NCI-H2227 treated with DMSO at 0.1 percent for 48 hours (cell line): ENCODE data around the gene SPCS1.

Experiments
- DNase-seq: peaks from one replicate; lab custom pipeline; 2025; lab: John Stamatoyannopoulos, UW

SPCS1 gene

DNA sequence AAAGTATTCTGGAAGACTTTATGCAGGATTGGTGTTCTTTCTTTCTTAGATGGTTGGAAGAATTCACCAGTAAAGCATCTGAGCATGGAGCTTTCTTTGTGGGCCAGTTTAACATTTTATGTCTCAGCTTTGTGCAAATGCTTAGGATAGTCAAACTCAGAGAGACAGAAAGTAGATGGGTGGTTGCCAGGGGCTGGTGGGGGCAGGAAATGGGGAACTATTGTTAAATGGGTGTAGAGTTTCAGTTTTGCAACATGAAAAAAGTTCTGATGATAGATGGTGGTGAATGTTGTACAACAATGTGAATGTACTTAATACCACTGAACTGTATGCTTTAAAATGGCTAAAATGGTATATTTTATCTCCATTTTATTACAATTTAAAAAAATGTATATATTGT is 24.8 kb downstream of the SPCS1 start:
- no peak for DNase-seq

DNA sequence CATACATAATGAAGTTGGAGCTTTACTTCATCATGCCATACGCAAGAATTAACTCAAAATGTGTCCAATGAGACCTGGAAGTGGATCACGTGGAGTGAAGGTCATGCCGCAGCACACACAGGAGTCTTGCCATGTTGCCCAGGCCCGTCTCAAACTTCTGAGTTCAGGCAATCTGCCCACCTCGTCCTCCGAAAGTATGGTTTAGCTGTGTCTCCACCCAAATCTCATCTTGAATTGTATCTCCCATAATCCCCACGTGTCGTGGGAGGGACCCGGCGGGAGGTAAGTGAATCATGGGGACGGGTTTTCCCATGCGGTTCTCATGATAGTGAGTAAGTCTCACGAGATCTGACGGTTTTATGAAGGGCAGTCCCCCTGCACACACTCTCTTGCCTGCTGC is 25.7 kb downstream of the SPCS1 start:
- no peak for DNase-seq

DNA sequence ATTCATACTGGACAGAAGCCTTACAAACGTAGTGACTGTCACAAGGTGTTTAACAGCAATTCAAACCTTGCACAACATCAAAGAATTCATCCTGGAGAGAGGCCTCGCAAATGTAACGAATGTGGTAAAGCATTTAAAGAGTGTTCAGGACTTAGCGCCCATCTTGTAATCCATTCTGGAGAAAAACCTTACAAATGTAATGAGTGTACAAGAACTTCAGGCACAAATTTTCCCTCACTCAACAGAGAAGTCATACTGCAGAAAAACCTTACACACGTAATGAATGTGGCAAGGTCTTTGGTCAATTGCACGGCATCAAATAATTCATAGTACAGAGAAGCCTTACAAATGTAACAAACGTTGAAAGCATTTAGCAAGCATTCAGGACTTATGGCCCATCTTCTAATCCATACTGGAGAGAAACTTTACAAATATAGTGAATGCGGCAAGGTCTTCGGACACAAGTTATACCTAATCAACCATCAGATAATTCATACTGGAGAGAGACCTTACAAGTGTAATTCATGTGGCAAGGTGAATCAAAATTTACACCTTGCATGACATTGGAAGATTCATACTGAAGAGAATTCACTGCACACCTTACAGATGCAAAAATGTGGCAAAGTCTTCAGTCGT is 27.5 kb downstream of the SPCS1 start:
- no peak for DNase-seq

DNA sequence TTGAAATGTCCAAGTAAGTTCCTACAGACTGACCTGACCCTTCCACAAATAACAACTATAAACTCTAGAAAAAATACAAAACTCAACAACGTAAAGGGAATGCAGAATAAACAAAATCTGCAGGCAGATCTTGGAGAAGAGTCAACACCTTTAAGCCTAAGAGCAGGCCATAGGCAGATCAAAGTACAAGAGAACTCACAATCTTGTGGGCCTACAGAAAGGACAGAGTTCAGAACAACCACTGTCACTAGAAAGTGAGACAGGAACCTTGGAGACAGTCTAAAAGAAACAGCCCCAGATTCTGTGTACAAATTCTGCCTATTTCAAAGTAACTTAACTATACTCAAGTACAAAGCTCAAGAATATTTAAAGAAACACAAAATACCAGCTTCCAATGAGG is 33.8 kb downstream of the SPCS1 start:
- no peak for DNase-seq

DNA sequence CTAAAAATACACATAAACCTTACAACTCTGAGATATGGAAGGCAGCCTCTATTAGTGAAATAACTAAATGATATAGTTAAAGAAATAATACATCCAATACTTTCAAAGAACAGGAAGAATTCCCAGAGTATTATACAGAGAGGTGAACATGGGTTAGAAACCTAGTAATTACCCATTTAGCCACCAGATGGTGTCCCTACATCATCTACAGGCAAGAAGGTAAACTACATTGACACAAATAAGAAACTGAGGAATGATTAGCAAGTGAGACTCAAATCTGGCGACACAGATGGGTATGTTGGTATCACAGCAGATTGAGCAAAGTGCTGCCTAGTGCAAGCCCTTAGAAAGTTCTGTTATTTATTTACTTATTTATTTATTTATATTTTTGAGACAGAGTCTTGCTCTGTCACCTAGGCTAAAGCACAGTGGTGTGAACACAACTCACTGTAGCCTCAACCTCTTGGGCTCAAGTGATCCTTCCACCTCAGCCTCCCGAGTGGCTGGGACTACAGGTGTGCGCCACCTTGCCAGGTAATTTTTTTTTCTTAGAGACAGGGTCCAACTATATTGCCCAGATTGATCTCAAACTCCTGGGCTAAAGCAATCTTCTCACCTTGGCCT is 36.6 kb downstream of the SPCS1 start:
- DNase-seq = peak; percentile 1

DNA sequence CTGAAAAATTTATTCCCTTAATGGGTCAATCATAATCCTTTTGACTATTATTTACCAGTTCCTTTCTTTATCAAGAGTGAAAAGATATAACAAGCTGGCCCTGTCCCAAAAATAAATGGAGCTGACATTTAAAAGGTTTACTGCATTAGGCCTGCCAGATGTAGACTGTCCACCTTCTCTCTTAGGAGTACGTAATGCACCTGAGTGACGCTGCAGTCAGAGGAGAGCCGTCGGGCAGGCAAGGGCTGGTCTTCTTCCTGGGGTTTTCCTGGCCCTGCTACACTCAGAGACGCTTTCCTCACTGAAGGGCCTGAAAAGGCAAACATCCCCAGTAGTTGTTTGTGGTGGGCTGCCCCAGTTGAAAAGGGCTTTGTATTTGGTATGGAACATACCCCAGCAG is 37.2 kb downstream of the SPCS1 start:
- no peak for DNase-seq

DNA sequence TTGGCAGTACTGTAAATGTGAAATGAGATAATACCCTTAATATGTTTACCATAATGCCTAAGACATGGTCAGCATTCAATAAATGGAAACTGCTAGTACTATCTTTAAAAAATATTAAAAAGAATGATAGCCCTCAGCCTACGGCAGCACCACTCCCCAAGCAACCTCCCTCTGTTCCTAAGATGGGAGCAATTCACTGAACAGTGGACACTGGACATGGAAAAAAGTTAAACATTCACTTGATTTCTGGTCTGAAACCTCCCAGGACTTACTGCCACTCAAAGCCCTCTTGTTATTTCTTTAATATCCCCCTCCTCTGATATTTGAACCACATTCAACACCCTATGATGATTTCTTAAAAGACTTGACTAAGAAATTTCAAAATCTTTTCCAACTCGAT is 37.8 kb downstream of the SPCS1 start:
- no peak for DNase-seq

DNA sequence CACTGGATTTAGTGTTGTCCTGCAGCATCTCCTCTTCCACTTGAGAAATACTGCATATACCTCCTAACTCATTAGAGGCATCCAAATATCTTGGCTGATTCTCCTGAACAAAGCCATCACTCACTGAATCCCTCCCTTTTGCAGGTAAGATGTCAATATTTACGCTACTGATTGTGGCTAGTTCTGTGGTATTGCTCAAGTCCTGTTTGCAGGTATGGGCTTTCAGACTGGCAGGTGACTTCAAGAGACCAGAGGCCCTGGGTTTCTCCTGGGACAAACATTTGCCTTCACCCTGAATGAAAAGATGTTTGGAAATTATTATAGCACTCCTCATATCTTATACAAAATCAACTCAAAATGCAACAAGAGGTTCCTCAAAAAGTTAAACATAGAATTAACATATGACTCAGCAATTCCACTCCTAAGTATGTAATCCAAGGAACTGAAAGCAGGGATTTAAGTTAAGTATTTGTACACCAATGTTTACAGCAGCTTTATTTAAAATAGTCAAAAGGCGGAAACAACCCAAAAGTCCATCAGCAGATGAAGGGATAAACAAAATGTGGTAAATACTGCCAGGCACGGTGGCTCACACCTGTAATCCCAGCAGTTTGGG is 46.2 kb downstream of the SPCS1 start:
- no peak for DNase-seq

DNA sequence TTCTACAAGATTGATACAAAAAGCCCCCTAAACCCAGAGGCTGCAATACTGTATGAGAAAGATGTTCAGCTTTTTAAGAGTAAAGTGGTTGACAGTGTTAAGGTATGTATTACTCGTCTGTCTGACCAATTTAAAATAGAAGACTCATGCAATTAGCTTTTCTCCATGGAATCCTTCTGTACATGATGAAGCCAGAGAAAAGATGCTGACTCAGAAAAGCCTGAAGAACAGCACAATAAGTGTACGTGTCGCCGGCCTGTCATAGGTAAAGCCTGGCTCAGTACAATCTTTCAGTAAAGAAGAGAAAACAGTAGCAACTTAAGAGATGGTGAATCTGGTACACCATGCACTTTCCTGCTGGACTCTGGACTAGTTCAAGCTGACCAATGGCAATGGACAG is 48.5 kb downstream of the SPCS1 start:
- no peak for DNase-seq

DNA sequence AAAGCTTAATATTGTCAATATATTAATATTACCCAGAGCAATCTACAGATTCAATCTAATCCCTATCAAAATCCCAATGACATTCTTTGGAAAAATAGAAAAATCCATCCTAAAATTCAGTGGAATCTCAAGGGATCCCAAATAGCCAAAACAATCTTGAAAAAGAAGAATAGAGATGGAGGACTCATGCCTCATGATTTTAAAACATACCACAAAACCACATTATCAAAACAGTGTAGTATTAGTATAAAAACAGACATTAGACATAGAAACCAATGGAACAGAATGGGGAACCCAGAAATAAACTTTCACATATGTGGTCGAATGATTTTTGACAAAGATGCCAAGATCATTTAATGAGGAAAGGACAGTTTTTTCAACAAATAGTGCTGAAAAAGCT is 50.2 kb downstream of the SPCS1 start:
- no peak for DNase-seq
